PC-9 (cell line): ENCODE data around the gene TMEM9. TPM values are rescaled to one million over a fixed set of nuclear protein-coding genes. Genes with fewer than 3 reads are reported as not detected.

Experiments used
- BruUV-seq: library from RNA; stranded (reverse); fragments of 400-500 nt; replicated peaks from 2 replicates; lab custom pipeline; 2021; lab: Mats Ljungman, UMichigan
- CTCF ChIA-PET: fragments of 300-600 bp; sonication (Branson Sonifier 250); formaldehyde crosslinking; loops from one replicate; lab custom pipeline; 2022; ENCODE audit warnings: antibody characterized with exemption; lab: Charles Lee
- POLR2A ChIA-PET: fragments of 300-600 bp; sonication (Branson Sonifier 250); formaldehyde crosslinking; loops from one replicate; lab custom pipeline; 2022; ENCODE audit warnings: antibody characterized with exemption; ENCODE audit not compliant: unreplicated experiment; lab: Charles Lee
- DNase-seq, 2 experiments: peaks; one replicate each; pipeline versions ENCODE4 v3.0.0 to v3.0.0-alpha.2; 2015 to 2022; ENCODE audit warnings: mixed read lengths in 1 of 2
- H2AFZ ChIP-seq: fragments of 200-600 bp; sonication (generic); 2 replicates; pipeline ENCODE4 v1.8.1; 2017; ENCODE audit warnings: antibody characterized with exemption
- H3F3A ChIP-seq: fragments of 200-600 bp; sonication (generic); 2 replicates; pipeline ENCODE4 v1.8.1; 2017; ENCODE audit warnings: antibody characterized with exemption, mild to moderate bottlenecking, low read depth; ENCODE audit not compliant: insufficient read depth
- H3K27ac ChIP-seq: fragments of 200-600 bp; sonication (generic); 2 replicates; pipeline ENCODE4 v1.6.1; 2016; ENCODE audit warnings: mixed run types
- H3K27me3 ChIP-seq: fragments of 200-600 bp; sonication (generic); 2 replicates; pipeline ENCODE4 v1.6.1; 2016; ENCODE audit warnings: low read depth, mixed run types; ENCODE audit not compliant: insufficient read depth
- H3K36me3 ChIP-seq: fragments of 200-600 bp; sonication (generic); 2 replicates; pipeline ENCODE4 v1.6.1; 2016; ENCODE audit warnings: low read depth, mixed run types
- H3K4me1 ChIP-seq: fragments of 200-600 bp; sonication (generic); replicated peaks from 2 replicates; pipeline ENCODE4 v1.6.1; 2016; ENCODE audit warnings: mixed run types; ENCODE audit not compliant: insufficient read depth
- H3K4me2 ChIP-seq: fragments of 200-600 bp; sonication (generic); 2 replicates; pipeline ENCODE4 v1.6.1; 2017; ENCODE audit warnings: mixed run types
- H3K4me3 ChIP-seq: fragments of 200-600 bp; sonication (generic); 2 replicates; pipeline ENCODE4 v1.6.1; 2016; ENCODE audit warnings: mixed run types
- H3K79me2 ChIP-seq: fragments of 200-600 bp; sonication (generic); 2 replicates; pipeline ENCODE4 v1.6.1; 2017; ENCODE audit warnings: low read depth, mixed run types
- H3K9me2 ChIP-seq: fragments of 200-600 bp; sonication (generic); 2 replicates; pipeline ENCODE4 v1.8.1; 2017; ENCODE audit warnings: mild to moderate bottlenecking; ENCODE audit not compliant: insufficient read depth
- H3K9me3 ChIP-seq: fragments of 200-600 bp; sonication (generic); 2 replicates; pipeline ENCODE4 v1.8.1; 2016; ENCODE audit warnings: low read depth; ENCODE audit not compliant: insufficient read depth
- H4K20me1 ChIP-seq: fragments of 200-600 bp; sonication (generic); 2 replicates; pipeline ENCODE4 v1.8.1; 2017; ENCODE audit not compliant: insufficient read depth
- EZH2 ChIP-seq: fragments of 200-600 bp; sonication (generic); IDR thresholded peaks from 2 replicates; pipeline ENCODE4 v1.8.0; 2017; ENCODE audit warnings: antibody characterized with exemption, low read depth
- intact Hi-C: fragments of 100-400 bp; cut with micrococcal nuclease; formaldehyde crosslinking; loops from one replicate; pipeline ENCODE4 v1.10.0; 2022; ENCODE audit not compliant: unreplicated experiment
- total RNA-seq: library from RNA; stranded (reverse); gene quantifications from 2 replicates; pipeline ENCODE4 v1.2.3, GENCODE V29; 2021
- TF ChIP-seq, protein P1 (sequence below): fragments of 200-600 bp; sonication (generic); conservative IDR thresholded peaks from 2 replicates; pipeline ENCODE4 v1.6.1; 2017; ENCODE audit warnings: mixed run types, antibody characterized with exemption, mild to moderate bottlenecking, moderate library complexity

The TMEM9 gene
- total RNA-seq, 1 experiment from 2014 or later = 94.3 TPM

- no peak overlapping the region for H3K27ac ChIP-seq
- ChIA-PET CTCF (no interaction called here), POLR2A (interaction anchor here (0.6 kb wide), 1 partner anchor 11 kb away, joined by 5 read pairs; no protein-coding TSS in a partner anchor)
- no peaks in the 10 kb centered on the region for H3K79me2 ChIP-seq
- no peak overlapping the region for H3K4me3 ChIP-seq
- H3K36me3 ChIP-seq = peaks cover 1% of the 10 kb centered on the region; the same call in 1 of the 2 replicates
- H4K20me1 ChIP-seq = no peaks in the 10 kb centered on the region; the same call in 1 of the 2 replicates
- TF ChIP-seq, protein P1, sequence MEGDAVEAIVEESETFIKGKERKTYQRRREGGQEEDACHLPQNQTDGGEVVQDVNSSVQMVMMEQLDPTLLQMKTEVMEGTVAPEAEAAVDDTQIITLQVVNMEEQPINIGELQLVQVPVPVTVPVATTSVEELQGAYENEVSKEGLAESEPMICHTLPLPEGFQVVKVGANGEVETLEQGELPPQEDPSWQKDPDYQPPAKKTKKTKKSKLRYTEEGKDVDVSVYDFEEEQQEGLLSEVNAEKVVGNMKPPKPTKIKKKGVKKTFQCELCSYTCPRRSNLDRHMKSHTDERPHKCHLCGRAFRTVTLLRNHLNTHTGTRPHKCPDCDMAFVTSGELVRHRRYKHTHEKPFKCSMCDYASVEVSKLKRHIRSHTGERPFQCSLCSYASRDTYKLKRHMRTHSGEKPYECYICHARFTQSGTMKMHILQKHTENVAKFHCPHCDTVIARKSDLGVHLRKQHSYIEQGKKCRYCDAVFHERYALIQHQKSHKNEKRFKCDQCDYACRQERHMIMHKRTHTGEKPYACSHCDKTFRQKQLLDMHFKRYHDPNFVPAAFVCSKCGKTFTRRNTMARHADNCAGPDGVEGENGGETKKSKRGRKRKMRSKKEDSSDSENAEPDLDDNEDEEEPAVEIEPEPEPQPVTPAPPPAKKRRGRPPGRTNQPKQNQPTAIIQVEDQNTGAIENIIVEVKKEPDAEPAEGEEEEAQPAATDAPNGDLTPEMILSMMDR = no peak
- no peak for TF ChIP-seq EZH2
- no peak for DNase-seq
- no peak overlapping the region for H3K4me2 ChIP-seq
- BruUV-seq = no TSS peak
- no peaks in the 10 kb centered on the region for H3K9me2 ChIP-seq
- H3K27me3 ChIP-seq = no peaks in the 10 kb centered on the region
- H3K9me3 ChIP-seq = no peaks in the 10 kb centered on the region
- H3K4me1 ChIP-seq = no peaks in the 10 kb centered on the region
- H2AFZ ChIP-seq = no peak overlapping the region
- intact Hi-C loops = no loop called here
- H3F3A ChIP-seq = no peaks in the 10 kb centered on the region
These were observed 8.5 kb downstream of the TMEM9 start for GRCh38 chr1:201145816-201146215.

DNA sequence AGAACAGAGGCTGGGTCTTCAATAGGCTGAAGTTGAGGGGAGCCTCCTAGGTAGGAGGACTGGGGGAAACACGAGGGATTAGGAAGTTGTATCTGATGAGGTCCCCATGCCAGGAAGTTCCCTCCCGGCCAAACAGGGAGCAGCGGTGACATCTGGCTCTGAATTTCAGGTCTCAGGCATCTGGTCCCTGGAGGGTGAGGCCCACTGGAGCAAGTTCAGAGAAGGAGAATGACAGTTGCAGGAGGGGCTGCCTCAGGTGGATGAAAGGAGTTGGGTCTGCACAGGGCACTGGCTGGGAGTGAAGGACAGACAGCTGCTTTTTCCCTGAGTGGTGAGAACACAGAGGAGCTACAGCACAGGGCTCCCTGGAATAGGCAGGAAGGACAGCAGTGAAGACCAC, 9.1 kb downstream of the TMEM9 start:
- intact Hi-C loops = no loop called here
- Histone ChIP-seq H2AFZ (no peak overlapping the region), H3K27me3 (no peaks in the 10 kb centered on the region), H3K9me2 (no peaks in the 10 kb centered on the region), H3K9me3 (no peaks in the 10 kb centered on the region), H3K36me3 (no peaks in the 10 kb centered on the region; the same call in 1 of the 2 replicates), H4K20me1 (no peaks in the 10 kb centered on the region; the same call in 1 of the 2 replicates), H3F3A (no peaks in the 10 kb centered on the region), H3K27ac (no peak overlapping the region), H3K4me2 (no peak overlapping the region), H3K4me3 (no peak overlapping the region), H3K79me2 (no peaks in the 10 kb centered on the region), H3K4me1 (no peaks in the 10 kb centered on the region)
- POLR2A ChIA-PET = interaction anchor here (0.6 kb wide), 1 partner anchor 12 kb away, joined by 5 read pairs; no protein-coding TSS in a partner anchor
- TF ChIP-seq EZH2 = no peak
- TF ChIP-seq, protein P1 = no peak
- no TSS peak for BruUV-seq
- CTCF ChIA-PET = no interaction called here
- DNase-seq = no peak

GRCh38 chr1:201144701-201145100, 9.6 kb downstream of the TMEM9 start:
- no peak for DNase-seq
- Histone ChIP-seq H4K20me1 (no peaks in the 10 kb centered on the region; the same call in 1 of the 2 replicates), H3K4me1 (no peaks in the 10 kb centered on the region), H3K9me3 (no peaks in the 10 kb centered on the region), H3K4me3 (no peak overlapping the region), H3K79me2 (no peaks in the 10 kb centered on the region), H3F3A (no peaks in the 10 kb centered on the region), H3K4me2 (no peak overlapping the region), H3K36me3 (no peaks in the 10 kb centered on the region; the same call in 1 of the 2 replicates), H2AFZ (no peak overlapping the region), H3K27me3 (no peaks in the 10 kb centered on the region), H3K27ac (no peak overlapping the region), H3K9me2 (no peaks in the 10 kb centered on the region)
- intact Hi-C loops = no loop called here
- ChIA-PET POLR2A (no interaction called here), CTCF (no interaction called here)
- no TSS peak for BruUV-seq
- no peak for TF ChIP-seq EZH2
- TF ChIP-seq, protein P1 = no peak
